Nephron progenitor cell (in vitro differentiated cells): ENCODE data around the gene MRTFB.

ENCODE experiments used
- DNase-seq: peaks from one replicate; pipeline ENCODE4 v3.0.0; 2021
- H3K27ac Mint-ChIP-seq: 2 replicates; pipeline ENCODE4 v1.8.0; 2021; ENCODE audit warnings: mild to moderate bottlenecking, moderate library complexity, mixed read lengths
- H3K27me3 Mint-ChIP-seq: 2 replicates; pipeline ENCODE4 v1.8.0; 2021; ENCODE audit warnings: mild to moderate bottlenecking, low read depth, mixed read lengths; ENCODE audit not compliant: poor library complexity
- H3K36me3 Mint-ChIP-seq: 2 replicates; pipeline ENCODE4 v1.8.0; 2021; ENCODE audit warnings: low read depth, mixed read lengths
- H3K4me1 Mint-ChIP-seq: 2 replicates; pipeline ENCODE4 v1.8.0; 2021; ENCODE audit warnings: mixed read lengths
- H3K4me3 Mint-ChIP-seq: 2 replicates; pipeline ENCODE4 v1.8.0; 2021; ENCODE audit warnings: mild to moderate bottlenecking, moderate library complexity, mixed read lengths
- H3K9me3 Mint-ChIP-seq: 2 replicates; pipeline ENCODE4 v1.8.0; 2021; ENCODE audit warnings: mild to moderate bottlenecking, moderate library complexity, mixed read lengths
- TF ChIP-seq, protein P1 (sequence below): fragments of 200-600 bp; sonication (generic); IDR thresholded peaks from 2 replicates; pipeline ENCODE4 v1.5.0; 2021; ENCODE audit warnings: antibody characterized with exemption

Gene MRTFB

DNA sequence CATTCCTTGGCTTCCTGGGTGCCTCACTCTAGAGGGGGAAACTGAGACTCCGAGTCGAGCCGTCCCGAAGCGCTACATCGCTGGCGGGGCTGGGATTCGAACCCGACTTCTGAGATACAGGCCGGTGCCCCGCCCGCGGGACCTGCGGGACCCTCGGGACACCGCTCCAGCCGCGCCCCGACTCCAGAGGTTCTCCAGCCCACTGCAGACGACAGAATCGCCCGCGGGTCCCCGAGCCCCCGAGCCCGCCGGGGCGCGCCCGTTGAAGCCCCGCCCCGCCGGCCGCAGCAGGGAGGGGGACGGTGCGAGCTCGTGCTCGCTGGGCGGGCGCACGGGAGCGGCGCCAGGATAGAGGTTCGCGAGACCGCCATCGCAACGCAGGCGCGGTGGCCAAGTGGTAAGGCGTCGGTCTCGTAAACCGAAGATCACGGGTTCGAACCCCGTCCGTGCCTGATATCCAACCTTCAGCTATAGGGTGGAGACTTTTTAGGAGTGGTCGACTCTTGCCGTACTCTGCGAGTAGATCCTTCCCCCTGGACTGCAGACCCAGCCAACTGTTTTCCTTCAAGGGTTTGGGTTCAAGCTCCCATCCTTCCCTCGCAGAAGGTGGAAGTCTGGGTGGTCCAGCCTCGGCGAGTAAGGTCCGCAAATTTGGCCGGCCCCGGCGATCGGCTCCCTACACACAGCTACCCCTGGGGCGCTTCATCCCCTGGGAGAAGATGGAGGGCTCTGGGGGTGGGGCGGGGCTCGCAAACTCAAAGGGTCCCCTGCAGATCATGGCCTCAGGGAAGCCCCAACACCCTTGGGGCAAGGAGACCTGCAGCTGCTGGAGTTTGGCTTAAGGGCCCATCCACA is 214.6 kb downstream of the MRTFB start:
- Mint-ChIP-seq H3K27me3 (peaks cover 14% of the 10 kb centered on the region), H3K4me3 (peak overlapping the region; percentile 94), H3K27ac (no peak overlapping the region), H3K36me3 (peaks cover 5% of the 10 kb centered on the region), H3K4me1 (peaks cover 7% of the 10 kb centered on the region), H3K9me3 (peaks cover 17% of the 10 kb centered on the region)
- DNase-seq: peak; percentile 99
- TF ChIP-seq, protein P1, sequence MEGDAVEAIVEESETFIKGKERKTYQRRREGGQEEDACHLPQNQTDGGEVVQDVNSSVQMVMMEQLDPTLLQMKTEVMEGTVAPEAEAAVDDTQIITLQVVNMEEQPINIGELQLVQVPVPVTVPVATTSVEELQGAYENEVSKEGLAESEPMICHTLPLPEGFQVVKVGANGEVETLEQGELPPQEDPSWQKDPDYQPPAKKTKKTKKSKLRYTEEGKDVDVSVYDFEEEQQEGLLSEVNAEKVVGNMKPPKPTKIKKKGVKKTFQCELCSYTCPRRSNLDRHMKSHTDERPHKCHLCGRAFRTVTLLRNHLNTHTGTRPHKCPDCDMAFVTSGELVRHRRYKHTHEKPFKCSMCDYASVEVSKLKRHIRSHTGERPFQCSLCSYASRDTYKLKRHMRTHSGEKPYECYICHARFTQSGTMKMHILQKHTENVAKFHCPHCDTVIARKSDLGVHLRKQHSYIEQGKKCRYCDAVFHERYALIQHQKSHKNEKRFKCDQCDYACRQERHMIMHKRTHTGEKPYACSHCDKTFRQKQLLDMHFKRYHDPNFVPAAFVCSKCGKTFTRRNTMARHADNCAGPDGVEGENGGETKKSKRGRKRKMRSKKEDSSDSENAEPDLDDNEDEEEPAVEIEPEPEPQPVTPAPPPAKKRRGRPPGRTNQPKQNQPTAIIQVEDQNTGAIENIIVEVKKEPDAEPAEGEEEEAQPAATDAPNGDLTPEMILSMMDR: no peak

GRCh38 chr16:14286368-14287230 is 215.5 kb downstream of the MRTFB start:
- H3K27me3 Mint-ChIP-seq: peaks cover 14% of the 10 kb centered on the region
- peaks cover 5% of the 10 kb centered on the region for H3K36me3 Mint-ChIP-seq
- peaks cover 7% of the 10 kb centered on the region for H3K4me1 Mint-ChIP-seq
- no peak overlapping the region for H3K27ac Mint-ChIP-seq
- peak overlapping the region; percentile 80 for H3K4me3 Mint-ChIP-seq
- TF ChIP-seq, protein P1: no peak
- DNase-seq: no peak
- peaks cover 17% of the 10 kb centered on the region for H3K9me3 Mint-ChIP-seq

DNA sequence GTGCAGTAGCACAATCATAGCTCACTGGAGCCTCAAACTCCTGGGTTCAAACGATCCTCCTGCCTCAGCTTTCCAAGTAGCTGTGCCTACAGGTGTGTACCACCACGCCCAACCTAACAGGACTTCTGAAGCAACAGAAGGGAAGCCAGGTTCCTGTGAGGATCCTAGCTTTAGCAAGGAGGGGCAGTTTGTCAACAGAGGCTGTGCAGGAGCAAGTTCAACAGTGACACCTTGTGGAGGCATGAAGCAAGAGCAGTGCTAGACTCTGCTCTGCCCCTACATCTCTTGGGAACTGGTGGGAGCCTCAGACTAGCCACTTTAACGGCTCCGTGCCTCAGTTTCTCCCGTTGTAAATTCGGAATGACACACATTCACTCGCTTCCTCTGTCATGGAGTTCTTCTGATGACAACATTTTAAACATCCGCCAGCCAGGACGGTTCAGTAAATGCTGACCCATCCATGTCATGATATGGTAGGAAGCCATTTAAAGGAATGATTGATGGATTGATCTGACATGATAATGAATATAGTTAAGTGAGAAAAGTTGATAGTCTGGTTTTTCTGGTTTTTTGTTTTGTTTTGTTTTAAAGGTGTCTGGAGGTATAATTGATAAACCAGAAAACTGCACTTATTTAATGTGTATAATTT is 218.7 kb downstream of the MRTFB start:
- Mint-ChIP-seq H3K9me3 (peaks cover 17% of the 10 kb centered on the region), H3K36me3 (peaks cover 5% of the 10 kb centered on the region), H3K4me3 (no peak overlapping the region), H3K27me3 (peaks cover 11% of the 10 kb centered on the region), H3K4me1 (no peaks in the 10 kb centered on the region), H3K27ac (no peak overlapping the region)
- TF ChIP-seq, protein P1: peak; percentile 28
- peak; percentile 32 for DNase-seq

- no peak overlapping the region for H3K4me3 Mint-ChIP-seq
- TF ChIP-seq, protein P1: no peak
- H3K27ac Mint-ChIP-seq: no peak overlapping the region
- peaks cover 17% of the 10 kb centered on the region for H3K9me3 Mint-ChIP-seq
- DNase-seq: no peak
- H3K4me1 Mint-ChIP-seq: no peaks in the 10 kb centered on the region
- peaks cover 11% of the 10 kb centered on the region for H3K27me3 Mint-ChIP-seq
- H3K36me3 Mint-ChIP-seq: peaks cover 5% of the 10 kb centered on the region
These were observed 220.2 kb downstream of the MRTFB start for GRCh38 chr16:14291286-14291685.

- Mint-ChIP-seq H3K4me3 (no peak overlapping the region), H3K9me3 (peaks cover 17% of the 10 kb centered on the region), H3K36me3 (peaks cover 5% of the 10 kb centered on the region), H3K4me1 (no peaks in the 10 kb centered on the region), H3K27ac (no peak overlapping the region), H3K27me3 (peaks cover 11% of the 10 kb centered on the region)
- no peak for DNase-seq
- TF ChIP-seq, protein P1: no peak
These were observed 221.1 kb downstream of the MRTFB start for GRCh38 chr16:14292051-14292825.
